Prostate gland (tissue), 2 donors: ENCODE data around the gene BATF.

Experiments
- POLR2A ChIP-seq: fragments of 450-650 bp; IDR thresholded peaks from one replicate; pipeline ENCODE4 v1.6.1; 2016; ENCODE audit warnings: antibody characterized with exemption, mild to moderate bottlenecking
- POLR2AphosphoS5 ChIP-seq: sonication (generic); formaldehyde crosslinking; IDR thresholded peaks from one replicate; pipeline ENCODE4 v1.6.1; 2017; ENCODE audit warnings: antibody characterized with exemption
- TF ChIP-seq, protein P1 (sequence below), 4 experiments: fragments of 200-600 bp in 2 of 4; fragments of 450-650 bp in 2 of 4; sonication (generic) in 2 of 4; IDR thresholded peaks; 1 replicate in 3 of 4; 2 replicates in 1 of 4; pipeline ENCODE4 v1.5.1; 2016 to 2019; ENCODE audit warnings: antibody characterized with exemption in 4 of 4, mild to moderate bottlenecking in 2 of 4, moderate library complexity in 2 of 4

DNA sequence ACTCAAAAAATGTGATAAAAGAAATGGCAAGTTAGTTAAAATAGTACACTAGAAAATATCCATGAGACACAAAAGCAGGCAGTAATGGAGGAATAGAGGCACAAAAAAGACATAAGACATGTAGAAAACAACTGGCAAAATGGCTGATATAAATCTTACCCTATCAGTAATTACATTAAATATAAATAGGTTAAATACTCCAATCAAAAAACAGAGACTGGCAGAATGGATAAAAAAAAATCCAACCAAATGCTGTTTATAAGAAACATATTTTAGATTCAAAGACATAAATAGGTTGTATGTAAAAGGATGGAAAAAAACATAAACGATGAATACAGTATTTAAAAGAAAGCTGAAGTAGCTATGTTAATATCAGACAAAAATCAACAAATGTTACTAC is 15.3 kb upstream of the BATF start:
- TF ChIP-seq POLR2A (no peak), POLR2AphosphoS5 (no peak)
- TF ChIP-seq, protein P1, sequence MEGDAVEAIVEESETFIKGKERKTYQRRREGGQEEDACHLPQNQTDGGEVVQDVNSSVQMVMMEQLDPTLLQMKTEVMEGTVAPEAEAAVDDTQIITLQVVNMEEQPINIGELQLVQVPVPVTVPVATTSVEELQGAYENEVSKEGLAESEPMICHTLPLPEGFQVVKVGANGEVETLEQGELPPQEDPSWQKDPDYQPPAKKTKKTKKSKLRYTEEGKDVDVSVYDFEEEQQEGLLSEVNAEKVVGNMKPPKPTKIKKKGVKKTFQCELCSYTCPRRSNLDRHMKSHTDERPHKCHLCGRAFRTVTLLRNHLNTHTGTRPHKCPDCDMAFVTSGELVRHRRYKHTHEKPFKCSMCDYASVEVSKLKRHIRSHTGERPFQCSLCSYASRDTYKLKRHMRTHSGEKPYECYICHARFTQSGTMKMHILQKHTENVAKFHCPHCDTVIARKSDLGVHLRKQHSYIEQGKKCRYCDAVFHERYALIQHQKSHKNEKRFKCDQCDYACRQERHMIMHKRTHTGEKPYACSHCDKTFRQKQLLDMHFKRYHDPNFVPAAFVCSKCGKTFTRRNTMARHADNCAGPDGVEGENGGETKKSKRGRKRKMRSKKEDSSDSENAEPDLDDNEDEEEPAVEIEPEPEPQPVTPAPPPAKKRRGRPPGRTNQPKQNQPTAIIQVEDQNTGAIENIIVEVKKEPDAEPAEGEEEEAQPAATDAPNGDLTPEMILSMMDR (IDR thresholded peaks at IDR 0.05), result no peak
